ENCODE data around the gene NFATC3. TPM values are rescaled to one million over a fixed set of nuclear protein-coding genes. Genes with fewer than 3 reads are reported as not detected.

Gene NFATC3
- total RNA-seq, 1 experiment from 2014 or later: 43.9 TPM

- Mint-ChIP-seq H3K4me3 (ENCODE audit: unreplicated experiment) (no peak overlapping the region), H3K36me3 (ENCODE audit: insufficient read depth, unreplicated experiment) (peaks cover 27% of the 10 kb centered on the region), H3K9me3 (ENCODE audit: unreplicated experiment) (no peaks in the 10 kb centered on the region), H3K27ac (ENCODE audit: unreplicated experiment) (no peak overlapping the region), H3K4me1 (ENCODE audit: low read depth, unreplicated experiment) (peaks cover 29% of the 10 kb centered on the region), H3K27me3 (ENCODE audit: insufficient read depth, unreplicated experiment) (no peaks in the 10 kb centered on the region)
- TF ChIP-seq CTCF (IDR thresholded peaks at IDR 0.05; ENCODE audit: insufficient read depth in 1 of 2, low read depth in 1 of 2, low read length in 1 of 2, severe bottlenecking in 1 of 2, unreplicated experiment in 1 of 2): no peak
- POLR2A ChIA-PET: no interaction called here
- intact Hi-C loops (cut with micrococcal nuclease; ENCODE audit: unreplicated experiment): no loop called here
- Histone ChIP-seq H3K4me3 (ENCODE audit: low read depth, low read length) (no peak overlapping the region), H3K4me1 (peaks cover 37% of the 10 kb centered on the region), H3K27me3 (replicated peaks; ENCODE audit: control insufficient read depth, insufficient read depth, low read length) (no peaks in the 10 kb centered on the region), H3K9me3 (no peaks in the 10 kb centered on the region), H3K36me3 (ENCODE audit: control insufficient read depth, insufficient read depth, low read length) (no peaks in the 10 kb centered on the region)
- BruUV-seq (replicated peaks): no TSS peak
- no peak for DNase-seq
- CTCF ChIA-PET: interaction anchor here (0.7 to 3.5 kb wide), 3 partner anchors 11 to 152 kb away, joined by 3 to 27 read pairs (median 3); no protein-coding TSS in a partner anchor
These were observed 2.4 kb upstream of the NFATC3 start for GRCh38 chr16:68082629-68083238.

- no peak overlapping the region for H3K4me3 ChIP-seq (ENCODE audit: low read depth, low read length)
- H3K4me1 ChIP-seq: peaks cover 37% of the 10 kb centered on the region
- H3K27me3 Mint-ChIP-seq (ENCODE audit: insufficient read depth, unreplicated experiment): no peaks in the 10 kb centered on the region
- no peak for TF ChIP-seq CTCF (IDR thresholded peaks at IDR 0.05; ENCODE audit: insufficient read depth in 1 of 2, low read depth in 1 of 2, low read length in 1 of 2, severe bottlenecking in 1 of 2, unreplicated experiment in 1 of 2)
- H3K4me1 Mint-ChIP-seq (ENCODE audit: low read depth, unreplicated experiment): peaks cover 29% of the 10 kb centered on the region
- intact Hi-C loops (cut with micrococcal nuclease; ENCODE audit: unreplicated experiment): no loop called here
- no peaks in the 10 kb centered on the region for H3K9me3 Mint-ChIP-seq (ENCODE audit: unreplicated experiment)
- H3K36me3 ChIP-seq (ENCODE audit: control insufficient read depth, insufficient read depth, low read length): no peaks in the 10 kb centered on the region
- peaks cover 23% of the 10 kb centered on the region for H3K36me3 Mint-ChIP-seq (ENCODE audit: insufficient read depth, unreplicated experiment)
- H3K27ac Mint-ChIP-seq (ENCODE audit: unreplicated experiment): peak overlapping the region; percentile 66
- H3K4me3 Mint-ChIP-seq (ENCODE audit: unreplicated experiment): peak overlapping the region; percentile 71
- ChIA-PET POLR2A (interaction anchor here (2.6 to 3.5 kb wide), 3 partner anchors 18 to 154 kb away, joined by 12 to 27 read pairs (median 24); partner anchors contain the start of gene ESRP2), CTCF (interaction anchor here (0.5 to 3.5 kb wide), 7 partner anchors 11 to 201 kb away, joined by 3 to 27 read pairs (median 3); no protein-coding TSS in a partner anchor)
- no peaks in the 10 kb centered on the region for H3K27me3 ChIP-seq (replicated peaks; ENCODE audit: control insufficient read depth, insufficient read depth, low read length)
- no peak for DNase-seq
- BruUV-seq (replicated peaks): no TSS peak
- H3K9me3 ChIP-seq: no peaks in the 10 kb centered on the region
These were observed 1.9 kb upstream of the NFATC3 start for GRCh38 chr16:68083239-68083781.

GRCh38 chr16:68083861-68084503 is 1.2 kb upstream of the NFATC3 start:
- peak; percentile 17 to 25 for TF ChIP-seq CTCF (IDR thresholded peaks at IDR 0.05; ENCODE audit: insufficient read depth in 1 of 2, low read depth in 1 of 2, low read length in 1 of 2, severe bottlenecking in 1 of 2, unreplicated experiment in 1 of 2)
- no peaks in the 10 kb centered on the region for H3K9me3 Mint-ChIP-seq (ENCODE audit: unreplicated experiment)
- Histone ChIP-seq H3K36me3 (ENCODE audit: control insufficient read depth, insufficient read depth, low read length) (no peaks in the 10 kb centered on the region), H3K9me3 (no peaks in the 10 kb centered on the region), H3K4me1 (peaks cover 30% of the 10 kb centered on the region), H3K27me3 (replicated peaks; ENCODE audit: control insufficient read depth, insufficient read depth, low read length) (no peaks in the 10 kb centered on the region), H3K4me3 (ENCODE audit: low read depth, low read length) (peak overlapping the region; percentile 87)
- peaks cover 33% of the 10 kb centered on the region for H3K4me1 Mint-ChIP-seq (ENCODE audit: low read depth, unreplicated experiment)
- peak overlapping the region; percentile 66 for H3K27ac Mint-ChIP-seq (ENCODE audit: unreplicated experiment)
- no peaks in the 10 kb centered on the region for H3K27me3 Mint-ChIP-seq (ENCODE audit: insufficient read depth, unreplicated experiment)
- BruUV-seq (replicated peaks): TSS peak; percentile 27
- peaks cover 21% of the 10 kb centered on the region for H3K36me3 Mint-ChIP-seq (ENCODE audit: insufficient read depth, unreplicated experiment)
- peak overlapping the region; percentile 71 for H3K4me3 Mint-ChIP-seq (ENCODE audit: unreplicated experiment)
- ChIA-PET CTCF (interaction anchor here (0.5 to 3.5 kb wide), 10 partner anchors 10 to 563 kb away, joined by 3 to 27 read pairs (median 4); partner anchors contain the start of genes ESRP2 and SLC7A6), POLR2A (interaction anchor here (0.7 to 3.5 kb wide), 7 partner anchors 13 to 277 kb away, joined by 3 to 27 read pairs (median 6); partner anchors contain the start of genes DDX28, DUS2, ESRP2 and RANBP10)
- intact Hi-C loops (cut with micrococcal nuclease; ENCODE audit: unreplicated experiment): loop anchor here (1.0 kb wide), 1 partner anchor 19 kb away; no protein-coding TSS in a partner anchor
- peak; percentile 67 to 72 for DNase-seq
